ENCODE results near the gene SARS1.

The SARS1 gene

DNA sequence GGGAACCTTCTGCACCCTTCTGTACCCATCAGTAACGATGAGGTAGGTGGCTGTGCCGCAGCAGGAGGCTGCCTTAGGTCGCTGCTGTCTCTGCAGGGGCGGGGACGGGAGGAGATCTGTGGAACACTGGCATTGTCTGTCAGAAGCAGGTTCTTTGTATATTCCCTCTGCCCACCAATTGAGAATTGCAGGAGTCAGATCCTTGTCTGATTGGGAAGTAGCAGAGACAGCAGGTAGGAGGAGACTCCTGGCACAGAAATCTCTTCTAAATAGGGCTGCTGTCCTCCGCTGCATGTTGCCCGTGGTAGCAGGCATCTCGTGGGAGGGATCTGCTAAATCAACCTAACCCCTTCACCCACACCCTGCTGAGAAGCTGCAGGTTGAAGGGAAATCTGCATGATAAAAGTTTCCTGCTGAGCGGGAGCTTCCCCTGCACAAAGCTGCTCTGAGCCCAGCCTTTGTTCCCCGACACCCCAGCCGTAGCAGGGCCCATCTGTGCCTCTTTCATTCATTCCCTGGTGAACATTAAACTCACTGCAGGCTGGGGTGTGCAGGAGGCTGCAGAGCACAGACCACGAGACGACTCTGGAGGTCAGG, 15.9 kb downstream of the SARS1 start:
- no peak for DNase-seq

GRCh38 chr1:109231066-109231465, 17.3 kb downstream of the SARS1 start:
- DNase-seq, result no peak

GRCh38 chr1:109235137-109235536, 21.4 kb downstream of the SARS1 start:
- DNase-seq, result no peak

- DNase-seq, result no peak
Measured at GRCh38 chr1:109237512-109237911, 23.8 kb downstream of the SARS1 start.

- no peak for DNase-seq
Measured at GRCh38 chr1:109238382-109238781, 24.7 kb downstream of the SARS1 start.

DNA sequence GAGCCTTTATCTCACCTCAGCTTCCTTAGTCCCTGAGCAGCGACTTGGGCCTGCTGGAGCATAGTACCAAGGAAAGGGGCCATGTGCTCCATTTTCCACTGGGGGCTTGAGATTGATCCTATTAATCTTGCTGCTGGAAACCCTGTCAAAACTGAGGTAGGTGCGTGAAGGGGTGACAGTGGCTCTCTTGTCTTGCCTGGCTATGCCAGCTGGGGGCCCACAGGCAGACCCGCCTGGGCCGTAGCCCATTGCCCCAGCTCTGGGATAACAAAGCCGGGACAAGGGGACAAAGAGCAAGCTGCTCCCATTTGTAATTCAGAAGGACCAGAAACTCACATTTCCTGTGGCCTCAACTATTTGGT, 25.3 kb downstream of the SARS1 start:
- DNase-seq, result no peak

GRCh38 chr1:109239409-109240068, 25.8 kb downstream of the SARS1 start:
- no peak for DNase-seq

DNA sequence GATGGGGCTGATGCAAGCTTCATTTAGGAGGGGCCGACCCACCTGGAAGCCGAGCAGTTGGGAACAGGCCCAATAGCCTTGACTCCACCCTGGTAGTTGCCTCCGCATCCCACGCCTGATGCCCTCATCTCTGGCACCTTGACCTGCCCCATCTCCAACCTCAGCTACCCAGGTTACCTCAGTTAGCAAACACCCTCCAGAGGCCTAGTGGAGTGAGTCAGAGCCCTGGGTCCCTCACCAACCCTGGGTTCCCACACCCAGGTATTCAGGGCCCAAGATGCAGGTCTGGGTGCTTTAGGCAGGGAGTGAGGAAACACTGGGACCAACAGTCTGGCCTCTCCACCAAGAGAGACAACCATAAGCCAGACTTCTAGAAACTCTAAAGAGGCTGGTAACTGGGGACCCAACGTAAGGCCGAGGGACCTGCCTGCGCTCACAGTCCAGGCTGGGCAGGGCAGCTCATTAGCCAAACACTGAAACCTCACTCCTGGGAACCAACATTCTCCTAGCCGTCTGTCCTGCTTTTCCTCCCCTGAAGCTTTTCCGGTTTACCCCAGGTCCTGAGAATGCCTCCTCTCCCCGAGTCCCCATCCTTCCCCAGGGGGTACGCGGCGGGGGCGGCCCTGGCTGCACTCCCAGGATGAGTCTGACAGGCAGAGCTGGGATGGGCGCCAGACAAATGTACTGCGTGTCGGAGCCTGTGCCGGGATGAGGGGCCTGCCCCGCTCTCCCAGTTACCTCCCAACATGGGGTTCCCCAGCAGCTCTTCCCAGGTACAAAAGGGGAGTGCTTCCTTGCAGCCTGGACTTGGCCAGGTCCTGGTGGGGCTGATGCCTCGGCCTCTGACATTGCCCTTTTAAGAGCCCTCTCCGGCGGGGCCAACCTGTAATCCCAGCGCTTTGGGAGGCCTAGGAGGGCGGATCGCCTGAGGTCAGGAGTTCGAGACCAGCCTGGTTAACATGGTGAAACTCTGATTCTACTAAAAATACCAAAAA, 26.7 kb downstream of the SARS1 start:
- DNase-seq, result no peak

GRCh38 chr1:109241344-109241743, 27.6 kb downstream of the SARS1 start:
- DNase-seq, result no peak

DNA sequence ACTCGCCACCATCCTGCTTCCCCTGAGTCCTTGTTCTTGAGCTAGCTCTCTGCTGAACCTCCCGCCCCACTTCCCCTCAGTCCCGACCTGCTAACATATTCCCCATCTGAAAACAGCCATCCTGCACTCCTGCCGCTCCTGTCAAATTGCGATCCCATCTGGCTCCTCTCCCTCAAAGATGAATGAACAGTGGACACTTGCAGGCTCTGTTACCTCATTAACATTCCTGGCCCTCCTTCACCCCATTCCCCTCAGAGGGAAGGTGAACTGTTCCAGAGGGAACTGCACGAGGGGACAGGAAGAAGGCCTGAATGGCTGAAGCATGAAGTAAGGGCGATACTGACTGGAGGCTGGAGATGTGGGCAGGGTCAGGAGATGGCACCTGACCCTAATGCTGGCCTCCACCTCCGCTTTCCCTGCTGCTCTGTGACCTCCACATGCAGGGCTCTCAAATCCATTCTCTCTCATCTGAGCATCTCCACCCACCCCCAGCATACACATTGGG, 28.2 kb downstream of the SARS1 start:
- no peak for DNase-seq

GRCh38 chr1:109242387-109242786, 28.7 kb downstream of the SARS1 start:
- no peak for DNase-seq

GRCh38 chr1:109243221-109243620, 29.5 kb downstream of the SARS1 start:
- DNase-seq, result no peak

DNA sequence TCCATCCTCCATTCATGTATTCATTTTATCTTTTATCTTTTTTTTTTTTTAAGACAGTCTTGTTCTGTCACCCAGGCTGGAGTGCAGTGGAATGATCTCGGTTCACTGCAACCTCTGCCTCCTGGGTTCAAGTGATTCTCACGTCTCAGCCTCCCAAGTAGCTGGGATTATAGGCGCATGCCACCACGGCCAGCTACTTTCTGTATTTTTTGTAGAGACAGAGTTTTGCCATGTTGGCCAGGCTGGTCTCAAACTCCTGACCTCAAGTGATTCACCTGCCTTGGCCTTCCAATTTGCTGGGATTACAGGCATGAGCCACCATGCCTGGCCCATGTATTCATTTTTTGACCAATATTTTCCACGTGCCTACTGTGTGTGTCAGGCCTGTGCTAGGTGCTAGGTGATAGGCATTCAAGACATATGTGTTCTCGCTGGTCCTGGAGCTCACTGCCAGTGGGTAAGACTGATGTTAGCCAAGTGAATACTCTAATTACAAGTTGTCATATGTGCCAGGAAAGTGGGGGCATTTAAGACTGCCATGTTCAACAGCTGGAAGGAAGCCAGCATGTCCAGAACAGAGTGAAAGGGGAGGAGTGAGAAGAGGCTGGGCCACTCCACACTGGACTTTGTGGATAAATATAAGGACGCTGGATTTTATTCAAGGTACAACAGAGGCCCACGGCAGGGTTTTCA, 30.3 kb downstream of the SARS1 start:
- no peak for DNase-seq

GRCh38 chr1:109246141-109246551, 32.4 kb downstream of the SARS1 start:
- DNase-seq, result no peak

DNA sequence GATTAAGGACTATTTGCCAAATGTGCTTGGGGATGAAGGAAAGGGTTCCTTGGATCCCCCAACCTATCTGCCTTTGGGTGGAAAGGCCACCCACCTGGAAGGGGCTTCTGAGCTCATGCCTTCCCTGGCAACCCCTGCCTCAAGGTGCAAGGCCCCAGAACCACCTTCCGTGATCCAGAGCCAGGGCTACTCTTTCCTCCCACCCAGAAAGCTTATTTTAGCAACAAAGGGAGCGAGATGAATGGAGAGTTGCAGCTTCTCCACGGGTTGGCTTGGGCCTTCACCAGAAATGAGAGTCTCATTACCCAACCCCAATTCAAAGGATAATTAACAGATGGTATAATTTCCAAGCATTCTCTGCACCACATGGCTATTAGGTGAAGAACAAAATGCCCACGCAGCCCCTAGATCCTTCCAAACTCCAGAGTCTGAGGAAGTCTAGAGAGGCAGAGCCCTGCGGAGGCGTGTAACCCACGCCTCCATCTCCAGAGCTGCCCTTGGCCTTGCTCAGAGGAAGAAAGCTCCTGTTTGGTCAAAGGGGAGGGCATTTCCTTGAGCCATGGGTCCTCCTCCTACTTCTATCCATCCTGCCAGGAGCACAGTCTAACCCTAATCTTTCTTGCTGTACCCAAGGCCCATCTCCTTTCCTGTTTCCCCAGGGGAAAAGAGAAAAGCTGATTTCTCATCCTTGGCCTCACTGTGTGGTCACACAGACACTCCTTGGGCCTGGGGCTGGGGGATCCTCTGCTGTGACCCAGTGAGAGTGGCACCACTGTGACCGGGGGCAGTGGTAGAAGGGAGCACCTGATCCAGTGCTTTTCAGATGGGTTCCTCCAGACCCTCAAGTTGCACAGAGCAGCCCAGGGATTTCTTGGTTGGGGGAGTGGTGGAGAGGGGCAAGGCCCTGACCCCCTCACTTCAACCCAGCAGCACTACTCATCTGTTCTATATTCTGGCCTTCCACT, 34.0 kb downstream of the SARS1 start:
- DNase-seq, result no peak

DNA sequence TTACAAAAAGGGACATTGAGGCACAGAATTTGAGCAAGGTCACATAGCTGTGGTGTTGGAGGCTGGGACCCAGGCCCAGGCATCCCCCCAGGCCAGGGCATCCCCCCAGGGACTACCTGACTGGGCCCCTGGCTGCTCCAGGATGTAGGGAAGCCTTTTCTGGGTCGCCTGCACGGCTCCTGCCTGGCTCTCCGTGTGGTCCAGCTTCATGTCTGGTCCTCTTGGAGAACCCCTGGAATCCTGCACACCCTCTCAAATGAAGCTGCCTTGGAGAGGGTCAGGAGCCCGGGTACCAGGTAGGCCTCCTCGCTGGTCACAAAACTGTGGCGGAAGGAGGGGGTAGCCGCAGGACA, 34.7 kb downstream of the SARS1 start:
- no peak for DNase-seq

- DNase-seq, result peak; percentile 59
Measured at GRCh38 chr1:109248797-109249629, 35.3 kb downstream of the SARS1 start, which contains the start of gene CELSR2. CELSR2 (plus strand) TSS chr1:109249539; CDS start chr1:109250080, 541 bp downstream.

GRCh38 chr1:109249654-109250401, 36.1 kb downstream of the SARS1 start:
- DNase-seq, result no peak

DNA sequence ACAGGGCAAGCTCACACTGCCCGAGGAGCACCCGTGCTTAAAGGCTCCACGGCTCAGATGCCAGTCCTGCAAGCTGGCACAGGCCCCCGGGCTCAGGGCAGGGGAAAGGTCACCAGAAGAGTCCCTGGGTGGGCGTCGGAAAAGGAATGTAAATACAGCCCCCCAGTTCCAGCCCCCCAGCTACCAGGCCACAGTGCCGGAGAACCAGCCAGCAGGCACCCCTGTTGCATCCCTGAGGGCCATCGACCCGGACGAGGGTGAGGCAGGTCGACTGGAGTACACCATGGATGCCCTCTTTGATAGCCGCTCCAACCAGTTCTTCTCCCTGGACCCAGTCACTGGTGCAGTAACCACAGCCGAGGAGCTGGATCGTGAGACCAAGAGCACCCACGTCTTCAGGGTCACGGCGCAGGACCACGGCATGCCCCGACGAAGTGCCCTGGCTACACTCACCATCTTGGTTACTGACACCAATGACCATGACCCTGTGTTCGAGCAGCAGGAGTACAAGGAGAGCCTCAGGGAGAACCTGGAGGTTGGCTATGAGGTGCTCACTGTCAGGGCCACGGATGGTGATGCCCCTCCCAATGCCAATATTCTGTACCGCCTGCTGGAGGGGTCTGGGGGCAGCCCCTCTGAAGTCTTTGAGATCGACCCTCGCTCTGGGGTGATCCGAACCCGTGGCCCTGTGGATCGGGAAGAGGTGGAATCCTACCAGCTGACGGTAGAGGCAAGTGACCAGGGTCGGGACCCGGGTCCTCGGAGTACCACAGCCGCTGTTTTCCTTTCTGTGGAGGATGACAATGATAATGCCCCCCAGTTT, 36.9 kb downstream of the SARS1 start:
- DNase-seq, result no peak

All from NCI-H1092 (cell line).